Trophoblast cell (in vitro differentiated cells and primary cell): ENCODE data around the gene CKAP4.

Experiments used
- DNase-seq, 2 donors: peaks; one replicate each; pipeline ENCODE4 v3.0.0-alpha.2; 2016
- H2AFZ ChIP-seq: 2 replicates; pipeline ENCODE4 v1.6.1; 2013; ENCODE audit warnings: low read length, moderate library complexity, mild to moderate bottlenecking; ENCODE audit not compliant: insufficient read depth, poor library complexity
- H2AK5ac ChIP-seq: 2 replicates; pipeline ENCODE4 v1.6.1; 2013; ENCODE audit warnings: mild to moderate bottlenecking, low read length
- H2BK120ac ChIP-seq: 2 replicates; pipeline ENCODE4 v1.6.1; 2013; ENCODE audit warnings: low read length, mild to moderate bottlenecking, moderate library complexity; ENCODE audit not compliant: insufficient read depth, poor library complexity
- H2BK12ac ChIP-seq: 2 replicates; pipeline ENCODE4 v1.6.1; 2013; ENCODE audit warnings: mild to moderate bottlenecking, low read length, moderate library complexity
- H2BK5ac ChIP-seq: 2 replicates; pipeline ENCODE4 v1.6.1; 2013; ENCODE audit warnings: low read length, low read depth, moderate library complexity, mild to moderate bottlenecking; ENCODE audit not compliant: poor library complexity
- H3K14ac ChIP-seq: 2 replicates; pipeline ENCODE4 v1.6.1; 2013; ENCODE audit warnings: mild to moderate bottlenecking, low read length
- H3K18ac ChIP-seq: 2 replicates; pipeline ENCODE4 v1.6.1; 2013; ENCODE audit warnings: mild to moderate bottlenecking, low read length
- H3K23ac ChIP-seq: 2 replicates; pipeline ENCODE4 v1.6.1; 2013; ENCODE audit warnings: low read length
- H3K27ac ChIP-seq: 2 replicates; pipeline ENCODE4 v1.5.1; 2013; ENCODE audit warnings: low read depth, mild to moderate bottlenecking, inconsistent platforms, low read length, moderate library complexity
- H3K27me3 ChIP-seq: 2 replicates; pipeline ENCODE4 v1.6.1; 2013; ENCODE audit warnings: inconsistent platforms, mild to moderate bottlenecking, low read length, moderate library complexity; ENCODE audit not compliant: insufficient read depth
- H3K36me3 ChIP-seq, 2 experiments: 1 replicate in 1 of 2; 2 replicates in 1 of 2; pipeline ENCODE4 v1.6.1; 2013; ENCODE audit warnings: low read length in 2 of 2, mild to moderate bottlenecking in 2 of 2, moderate library complexity in 1 of 2; ENCODE audit not compliant: insufficient read depth in 2 of 2, control insufficient read depth in 1 of 2
- H3K4ac ChIP-seq: 2 replicates; pipeline ENCODE4 v1.6.1; 2013; ENCODE audit warnings: low read depth, mild to moderate bottlenecking, low read length, moderate library complexity
- H3K4me1 ChIP-seq, 2 experiments: 1 replicate in 1 of 2; 2 replicates in 1 of 2; pipeline ENCODE4 v1.6.1; 2013; ENCODE audit warnings: low read length in 2 of 2, mild to moderate bottlenecking in 2 of 2, moderate library complexity in 1 of 2; ENCODE audit not compliant: insufficient read depth in 2 of 2, control insufficient read depth in 1 of 2
- H3K4me2 ChIP-seq: 2 replicates; pipeline ENCODE4 v1.6.1; 2013; ENCODE audit warnings: inconsistent platforms, mild to moderate bottlenecking, low read length, moderate library complexity
- H3K4me3 ChIP-seq: 2 replicates; pipeline ENCODE4 v1.5.1; 2013; ENCODE audit warnings: mild to moderate bottlenecking, low read depth, low read length, inconsistent platforms
- H3K79me1 ChIP-seq: one replicate; pipeline ENCODE4 v1.6.1; 2013; ENCODE audit warnings: low read length
- H3K79me2 ChIP-seq: 2 replicates; pipeline ENCODE4 v1.6.1; 2013; ENCODE audit warnings: low read length, mild to moderate bottlenecking; ENCODE audit not compliant: control insufficient read depth, insufficient read depth, poor library complexity
- H3K9ac ChIP-seq: 2 replicates; pipeline ENCODE4 v1.6.1; 2013; ENCODE audit warnings: mild to moderate bottlenecking, low read length
- H3K9me3 ChIP-seq: 2 replicates; pipeline ENCODE4 v1.6.1; 2013; ENCODE audit warnings: low read depth, mild to moderate bottlenecking, control low read depth, inconsistent platforms, low read length; ENCODE audit not compliant: insufficient read depth
- H4K12ac ChIP-seq: 2 replicates; pipeline ENCODE4 v1.6.1; 2013; ENCODE audit warnings: low read depth, mild to moderate bottlenecking, low read length, moderate library complexity
- H4K8ac ChIP-seq: 2 replicates; pipeline ENCODE4 v1.6.1; 2013; ENCODE audit warnings: low read depth, mild to moderate bottlenecking, low read length, moderate library complexity
- H4K91ac ChIP-seq: one replicate; pipeline ENCODE4 v1.6.1; 2013; ENCODE audit warnings: low read depth, mild to moderate bottlenecking, low read length, moderate library complexity
- WGBS: extraction: QIAGEN DNeasy Blood & Tissue Kit; methylation state at CpG from one replicate; pipeline ENCODE4 v1.1.7; 2013; ENCODE audit warnings: missing lambda C conversion rate; ENCODE audit not compliant: insufficient read length, insufficient coverage; ENCODE audit errors: extremely low coverage; 5-methylcytosine and 5-hydroxymethylcytosine counted together

CKAP4 gene

DNA sequence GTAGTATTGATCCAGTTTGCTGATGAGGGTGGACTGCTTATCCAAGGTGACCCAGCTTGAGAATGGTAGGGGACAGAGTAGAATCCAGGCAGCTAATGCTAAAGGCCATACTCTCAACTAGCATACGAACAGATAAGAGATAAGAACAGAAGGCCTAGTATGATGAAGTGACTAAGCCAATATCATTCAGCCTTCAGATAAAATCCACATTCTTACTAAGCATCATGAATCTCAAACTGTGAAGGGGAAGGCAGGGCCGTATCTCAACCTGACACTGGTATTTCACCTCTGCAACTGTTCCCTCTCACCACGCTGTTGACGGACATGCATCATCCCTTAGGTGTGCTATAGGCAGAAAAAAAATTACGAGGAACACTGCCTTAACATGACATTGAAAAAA is 8.1 kb upstream of the CKAP4 start:
- no peak overlapping the region for H3K23ac ChIP-seq
- no peaks in the 10 kb centered on the region for H3K79me1 ChIP-seq
- no peak overlapping the region for H3K9ac ChIP-seq
- H2BK5ac ChIP-seq, result no peak overlapping the region
- no peaks in the 10 kb centered on the region for H3K4me1 ChIP-seq
- no peak overlapping the region for H3K4me3 ChIP-seq
- no peak overlapping the region for H4K91ac ChIP-seq
- H3K9me3 ChIP-seq, result no peaks in the 10 kb centered on the region
- no peaks in the 10 kb centered on the region for H3K79me2 ChIP-seq
- no peak overlapping the region for H2BK12ac ChIP-seq
- no peak overlapping the region for H3K18ac ChIP-seq
- H3K27me3 ChIP-seq, result no peaks in the 10 kb centered on the region
- H3K14ac ChIP-seq, result no peak overlapping the region
- no peak overlapping the region for H3K4ac ChIP-seq
- no peak overlapping the region for H3K27ac ChIP-seq
- H3K36me3 ChIP-seq, result no peaks in the 10 kb centered on the region
- no peak overlapping the region for H3K4me2 ChIP-seq
- no CpG with 5 or more reads among the region's 5 CpGs for WGBS
- peak in 1 of 2 donors; percentile 26 for DNase-seq
- no peak overlapping the region for H2AK5ac ChIP-seq
- no peak overlapping the region for H2BK120ac ChIP-seq
- no peak overlapping the region for H4K12ac ChIP-seq
- H4K8ac ChIP-seq, result no peak overlapping the region
- no peak overlapping the region for H2AFZ ChIP-seq

DNA sequence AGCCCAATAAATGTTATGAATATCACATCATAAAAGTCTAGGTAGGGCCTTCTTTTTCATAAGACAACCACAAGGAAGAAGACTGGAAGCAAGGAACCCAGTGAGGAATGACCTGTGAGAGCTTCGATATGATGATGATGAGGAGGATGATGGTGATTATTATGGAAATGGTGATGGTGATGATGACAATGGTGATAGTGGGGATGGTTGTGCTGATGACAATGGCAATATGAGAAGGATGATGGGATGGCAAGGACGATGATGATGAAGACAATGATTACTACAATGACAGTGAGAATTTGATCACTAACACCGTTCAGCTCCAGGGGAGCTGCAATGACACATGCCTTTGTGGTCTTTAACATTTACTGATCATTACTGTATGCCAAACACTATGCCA is 7.7 kb upstream of the CKAP4 start:
- Histone ChIP-seq H3K4me2 (no peak overlapping the region), H2BK120ac (no peak overlapping the region), H3K79me2 (no peaks in the 10 kb centered on the region), H3K9me3 (no peaks in the 10 kb centered on the region), H3K9ac (no peak overlapping the region), H3K23ac (no peak overlapping the region), H3K18ac (no peak overlapping the region), H3K27ac (no peak overlapping the region), H2AK5ac (no peak overlapping the region), H3K4me1 (no peaks in the 10 kb centered on the region), H3K36me3 (no peaks in the 10 kb centered on the region), H3K14ac (no peak overlapping the region), H3K79me1 (no peaks in the 10 kb centered on the region), H2BK5ac (no peak overlapping the region), H3K4me3 (no peak overlapping the region), H2BK12ac (no peak overlapping the region), H3K4ac (no peak overlapping the region), H2AFZ (no peak overlapping the region), H4K91ac (no peak overlapping the region), H3K27me3 (no peaks in the 10 kb centered on the region), H4K8ac (no peak overlapping the region), H4K12ac (no peak overlapping the region)
- DNase-seq, result no peak
- 100% methylated on average over 1 of the region's 3 CpGs for WGBS

GRCh38 chr12:106254724-106255123 is 6.9 kb upstream of the CKAP4 start:
- Histone ChIP-seq H3K9ac (no peak overlapping the region), H4K91ac (no peak overlapping the region), H3K14ac (no peak overlapping the region), H2BK5ac (no peak overlapping the region), H3K4ac (no peak overlapping the region), H3K27me3 (no peaks in the 10 kb centered on the region), H4K12ac (no peak overlapping the region), H3K23ac (no peak overlapping the region), H2AFZ (no peak overlapping the region), H3K4me1 (no peaks in the 10 kb centered on the region), H3K27ac (no peak overlapping the region), H3K4me2 (no peak overlapping the region), H3K4me3 (no peak overlapping the region), H3K9me3 (no peaks in the 10 kb centered on the region), H2AK5ac (no peak overlapping the region), H3K36me3 (no peaks in the 10 kb centered on the region), H4K8ac (no peak overlapping the region), H3K18ac (no peak overlapping the region), H3K79me1 (no peaks in the 10 kb centered on the region), H2BK120ac (no peak overlapping the region), H2BK12ac (no peak overlapping the region), H3K79me2 (no peaks in the 10 kb centered on the region)
- no CpG with 5 or more reads among the region's 3 CpGs for WGBS
- peak in 1 of 2 donors; percentile 38 for DNase-seq

- DNase-seq, result no peak
- Histone ChIP-seq H2AFZ (no peak overlapping the region), H3K27ac (no peak overlapping the region), H3K79me1 (peaks cover 15% of the 10 kb centered on the region), H2AK5ac (no peak overlapping the region), H3K18ac (no peak overlapping the region), H3K27me3 (no peaks in the 10 kb centered on the region), H4K91ac (no peak overlapping the region), H3K4me1 (peaks cover 0 to 8% of the 10 kb centered on the region in 2 experiments), H2BK12ac (no peak overlapping the region), H3K14ac (no peak overlapping the region), H4K8ac (no peak overlapping the region), H3K9ac (no peak overlapping the region), H3K79me2 (peaks cover 13% of the 10 kb centered on the region), H3K4me3 (no peak overlapping the region), H3K4me2 (no peak overlapping the region), H3K4ac (no peak overlapping the region), H3K36me3 (no peaks in the 10 kb centered on the region), H3K23ac (no peak overlapping the region), H2BK5ac (no peak overlapping the region), H3K9me3 (no peaks in the 10 kb centered on the region), H4K12ac (no peak overlapping the region), H2BK120ac (no peak overlapping the region)
- WGBS, result no CpG with 5 or more reads among the region's 6 CpGs
Measured at GRCh38 chr12:106251631-106252455, 4.0 kb upstream of the CKAP4 start.
